ENCODE results near the gene GRIK3. TPM values are rescaled to one million over a fixed set of nuclear protein-coding genes. Genes with fewer than 3 reads are reported as not detected.

The GRIK3 gene
- polyA plus RNA-seq, 1 donor (not counting 4 experiments of a cell fraction or from before 2014, with no cell fraction given) = not detected

DNA sequence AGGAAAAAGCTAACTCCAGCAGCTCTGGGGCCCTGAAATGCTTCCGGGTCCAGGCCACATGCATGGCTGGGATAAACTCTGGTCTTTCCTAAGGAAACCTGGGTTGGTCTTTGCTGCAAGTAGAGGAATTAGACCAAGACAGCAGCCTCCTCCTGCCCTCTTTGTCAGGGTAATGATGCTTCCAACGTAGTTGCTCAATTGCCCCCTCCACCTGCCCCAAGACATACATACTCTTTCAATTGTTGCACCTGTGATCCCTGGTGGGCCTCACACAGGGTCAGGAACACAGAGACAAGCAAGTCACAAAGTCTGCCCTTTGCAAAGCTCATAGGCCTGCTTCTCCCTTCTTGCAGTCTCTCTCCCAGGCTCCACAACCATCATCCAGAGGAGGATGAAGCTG lies 41.9 kb upstream of the GRIK3 start:
- H3K4me1 ChIP-seq (ENCODE audit: control insufficient read depth, extremely low read depth, insufficient read depth, low read length) = no peaks in the 10 kb centered on the region
- H3K9me1 ChIP-seq (ENCODE audit: control insufficient read depth, extremely low read depth, insufficient read depth, low read length) = no peaks in the 10 kb centered on the region
- dilution Hi-C loops (cut with MboI; ENCODE audit: extremely low pct_ligation_motif_present, low sequenced_read_pairs) = no loop called here
- no peaks in the 10 kb centered on the region for H3K9me3 ChIP-seq (ENCODE audit: control insufficient read depth, low read depth, low read length)
- FAIRE-seq (no peak), DNase-seq (ENCODE audit: low read depth, low spot score) (no peak)
- no peak overlapping the region for H3K27ac ChIP-seq (ENCODE audit: control insufficient read depth, insufficient read depth, low read length)
- H3K27me3 ChIP-seq (ENCODE audit: control insufficient read depth, extremely low read depth, insufficient read depth, low read length) = peaks cover 6% of the 10 kb centered on the region
- TF ChIP-seq, protein P1, sequence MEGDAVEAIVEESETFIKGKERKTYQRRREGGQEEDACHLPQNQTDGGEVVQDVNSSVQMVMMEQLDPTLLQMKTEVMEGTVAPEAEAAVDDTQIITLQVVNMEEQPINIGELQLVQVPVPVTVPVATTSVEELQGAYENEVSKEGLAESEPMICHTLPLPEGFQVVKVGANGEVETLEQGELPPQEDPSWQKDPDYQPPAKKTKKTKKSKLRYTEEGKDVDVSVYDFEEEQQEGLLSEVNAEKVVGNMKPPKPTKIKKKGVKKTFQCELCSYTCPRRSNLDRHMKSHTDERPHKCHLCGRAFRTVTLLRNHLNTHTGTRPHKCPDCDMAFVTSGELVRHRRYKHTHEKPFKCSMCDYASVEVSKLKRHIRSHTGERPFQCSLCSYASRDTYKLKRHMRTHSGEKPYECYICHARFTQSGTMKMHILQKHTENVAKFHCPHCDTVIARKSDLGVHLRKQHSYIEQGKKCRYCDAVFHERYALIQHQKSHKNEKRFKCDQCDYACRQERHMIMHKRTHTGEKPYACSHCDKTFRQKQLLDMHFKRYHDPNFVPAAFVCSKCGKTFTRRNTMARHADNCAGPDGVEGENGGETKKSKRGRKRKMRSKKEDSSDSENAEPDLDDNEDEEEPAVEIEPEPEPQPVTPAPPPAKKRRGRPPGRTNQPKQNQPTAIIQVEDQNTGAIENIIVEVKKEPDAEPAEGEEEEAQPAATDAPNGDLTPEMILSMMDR (optimal IDR thresholded peaks at IDR 0.05 in 1 of 3, IDR thresholded peaks at IDR 0.05 in 1 of 3, conservative IDR thresholded peaks at IDR 0.05 in 1 of 3; ENCODE audit: extremely low read depth in 1 of 3, insufficient read depth in 2 of 3, low read length in 3 of 3) = no peak
- TF ChIP-seq EZH2 (IDR thresholded peaks at IDR 0.05; ENCODE audit: low read length) = no peak
- no peaks in the 10 kb centered on the region for H3K79me2 ChIP-seq (ENCODE audit: control insufficient read depth, insufficient read depth, low read length)
- H2AFZ ChIP-seq (ENCODE audit: control insufficient read depth, low read length) = no peak overlapping the region
- H3K36me3 ChIP-seq (ENCODE audit: control insufficient read depth in 2 of 2, extremely low read depth in 1 of 2, insufficient read depth in 2 of 2, low read length in 2 of 2) = no peaks in the 10 kb centered on the region
- H4K20me1 ChIP-seq (ENCODE audit: control insufficient read depth, extremely low read depth, insufficient read depth, low read length) = no peaks in the 10 kb centered on the region
- H3K9ac ChIP-seq (ENCODE audit: control insufficient read depth, extremely low read depth, insufficient read depth, low read length) = no peak overlapping the region
- no peak overlapping the region for H3K4me2 ChIP-seq (ENCODE audit: control insufficient read depth, extremely low read depth, insufficient read depth, low read depth, low read length)
- H3K4me3 ChIP-seq (ENCODE audit: control insufficient read depth in 2 of 3, extremely low read depth in 1 of 3, insufficient read depth in 2 of 3, low read depth in 1 of 3, low read length in 3 of 3) = no peak overlapping the region

DNA sequence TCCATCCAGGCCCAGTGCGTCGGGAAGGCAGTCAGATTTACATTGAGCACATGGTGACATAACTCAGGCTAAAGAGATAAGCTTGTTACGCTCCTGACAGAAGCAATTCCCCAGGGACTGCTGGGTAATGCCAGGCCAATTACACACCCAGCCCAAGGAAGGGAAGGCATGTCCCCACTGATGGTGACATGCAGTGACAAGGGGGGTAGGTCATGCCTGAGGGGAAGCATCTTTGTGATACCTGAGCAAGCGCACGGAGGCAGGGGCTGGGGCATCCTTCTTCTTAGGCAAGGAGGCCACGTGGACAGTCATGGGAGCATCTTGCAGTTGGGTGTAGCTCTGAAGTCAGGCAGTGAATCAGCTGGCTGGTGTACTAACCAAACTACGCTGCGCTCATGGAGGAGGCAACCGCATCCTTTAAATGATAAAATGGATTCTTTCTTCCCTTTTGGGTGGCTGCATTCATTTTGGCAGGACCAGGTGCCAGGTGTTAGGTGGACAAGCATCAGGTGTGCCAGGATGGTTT lies 39.6 kb upstream of the GRIK3 start:
- Histone ChIP-seq H3K36me3 (ENCODE audit: control insufficient read depth in 2 of 2, extremely low read depth in 1 of 2, insufficient read depth in 2 of 2, low read length in 2 of 2) (no peaks in the 10 kb centered on the region), H3K9me1 (ENCODE audit: control insufficient read depth, extremely low read depth, insufficient read depth, low read length) (no peaks in the 10 kb centered on the region), H3K4me1 (ENCODE audit: control insufficient read depth, extremely low read depth, insufficient read depth, low read length) (no peaks in the 10 kb centered on the region), H3K27ac (ENCODE audit: control insufficient read depth, insufficient read depth, low read length) (no peak overlapping the region), H3K4me2 (ENCODE audit: control insufficient read depth, extremely low read depth, insufficient read depth, low read depth, low read length) (no peak overlapping the region), H3K27me3 (ENCODE audit: control insufficient read depth, extremely low read depth, insufficient read depth, low read length) (peaks cover 6% of the 10 kb centered on the region), H3K79me2 (ENCODE audit: control insufficient read depth, insufficient read depth, low read length) (no peaks in the 10 kb centered on the region), H3K9me3 (ENCODE audit: control insufficient read depth, low read depth, low read length) (no peaks in the 10 kb centered on the region), H3K4me3 (ENCODE audit: control insufficient read depth in 2 of 3, extremely low read depth in 1 of 3, insufficient read depth in 2 of 3, low read depth in 1 of 3, low read length in 3 of 3) (no peak overlapping the region), H3K9ac (ENCODE audit: control insufficient read depth, extremely low read depth, insufficient read depth, low read length) (no peak overlapping the region), H4K20me1 (ENCODE audit: control insufficient read depth, extremely low read depth, insufficient read depth, low read length) (no peaks in the 10 kb centered on the region), H2AFZ (ENCODE audit: control insufficient read depth, low read length) (no peak overlapping the region)
- no peak for DNase-seq (ENCODE audit: low read depth, low spot score)
- no peak for TF ChIP-seq EZH2 (IDR thresholded peaks at IDR 0.05; ENCODE audit: low read length)
- TF ChIP-seq, protein P1 (optimal IDR thresholded peaks at IDR 0.05 in 1 of 3, IDR thresholded peaks at IDR 0.05 in 1 of 3, conservative IDR thresholded peaks at IDR 0.05 in 1 of 3; ENCODE audit: extremely low read depth in 1 of 3, insufficient read depth in 2 of 3, low read length in 3 of 3) = no peak
- dilution Hi-C loops (cut with MboI; ENCODE audit: extremely low pct_ligation_motif_present, low sequenced_read_pairs) = no loop called here
- no peak for FAIRE-seq
